Cortex of kidney (tissue), 1 donor: Measurements from ENCODE around the gene FCN2.
"Not testable (repeated sequence)": the region's sequence is repeated elsewhere in the genome, so short reads cannot be mapped to it uniquely, and the experiment has no call there.

Experiments used
- DNase-seq: peaks from one replicate; lab custom pipeline; 2025; lab: John Stamatoyannopoulos, UW

Gene FCN2

DNA sequence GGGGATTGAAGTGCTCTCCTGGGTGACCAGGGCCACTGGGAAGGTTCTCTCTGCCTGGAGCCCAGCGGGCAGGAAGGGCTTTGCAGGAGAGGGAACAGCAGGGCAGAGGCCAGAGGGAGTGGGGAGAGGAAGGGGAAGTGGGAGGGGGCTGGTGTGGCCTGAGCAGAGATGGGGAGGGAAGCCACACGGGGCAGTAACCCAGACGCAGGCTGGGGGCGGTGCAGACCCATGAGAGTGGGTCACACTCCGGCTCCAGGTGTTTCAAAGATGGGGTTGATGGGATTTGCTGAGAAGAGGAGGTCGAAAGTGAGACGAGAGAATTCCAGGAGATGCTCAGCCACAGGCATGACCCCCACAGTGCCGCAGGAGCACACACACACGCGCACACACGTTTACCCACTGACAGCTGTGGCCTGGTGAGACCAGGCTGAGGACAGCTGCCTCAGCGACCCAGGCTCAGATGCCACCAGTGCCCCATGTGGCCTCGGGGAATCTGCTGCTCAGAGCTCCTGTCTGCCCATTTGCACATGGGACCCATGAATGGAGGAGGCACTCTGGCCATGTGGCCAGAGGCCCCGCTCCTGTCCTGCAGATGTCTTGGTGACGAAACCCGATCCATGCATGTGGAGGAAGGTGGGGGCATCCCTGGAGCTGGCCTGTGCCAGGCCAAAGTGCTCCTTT lies 32.7 kb upstream of the FCN2 start:
- DNase-seq: no peak

DNA sequence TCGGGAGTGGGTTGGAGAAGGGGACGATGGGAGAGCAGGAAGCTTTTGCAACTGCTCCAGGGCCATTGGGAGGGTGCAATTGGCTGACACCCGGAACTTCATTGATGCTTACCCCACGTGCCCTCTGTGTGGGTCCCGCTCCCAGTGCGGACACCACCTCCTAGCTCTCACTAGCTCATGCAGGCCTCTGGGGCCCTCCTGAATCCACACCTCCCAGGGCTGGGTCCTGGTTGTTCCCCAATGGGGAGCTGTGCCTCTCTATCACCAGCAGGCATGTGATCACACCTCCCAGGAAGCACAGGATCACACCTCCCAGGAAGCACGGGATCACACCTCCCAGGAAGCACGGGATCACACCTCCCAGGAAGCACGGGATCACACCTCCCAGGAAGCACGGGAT lies 32.1 kb upstream of the FCN2 start:
- no peak for DNase-seq

DNA sequence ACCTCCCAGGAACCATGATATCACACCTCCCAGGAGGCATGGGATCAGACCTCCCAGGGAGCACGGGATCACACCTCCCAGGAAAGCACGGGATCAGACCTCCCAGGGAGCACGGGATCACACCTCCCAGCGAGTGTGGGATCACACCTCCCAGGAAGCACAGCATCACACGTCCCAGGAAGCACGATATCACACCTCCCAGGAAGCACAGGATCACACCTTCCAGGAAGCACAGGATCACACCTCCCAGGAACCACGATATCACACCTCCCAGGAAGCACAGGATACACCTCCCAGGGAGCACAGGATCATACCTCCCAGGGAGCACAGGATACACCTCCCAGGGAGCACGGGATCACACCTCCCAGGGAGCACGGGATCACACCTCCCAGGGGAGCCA lies 30.0 kb upstream of the FCN2 start:
- DNase-seq: no peak

DNA sequence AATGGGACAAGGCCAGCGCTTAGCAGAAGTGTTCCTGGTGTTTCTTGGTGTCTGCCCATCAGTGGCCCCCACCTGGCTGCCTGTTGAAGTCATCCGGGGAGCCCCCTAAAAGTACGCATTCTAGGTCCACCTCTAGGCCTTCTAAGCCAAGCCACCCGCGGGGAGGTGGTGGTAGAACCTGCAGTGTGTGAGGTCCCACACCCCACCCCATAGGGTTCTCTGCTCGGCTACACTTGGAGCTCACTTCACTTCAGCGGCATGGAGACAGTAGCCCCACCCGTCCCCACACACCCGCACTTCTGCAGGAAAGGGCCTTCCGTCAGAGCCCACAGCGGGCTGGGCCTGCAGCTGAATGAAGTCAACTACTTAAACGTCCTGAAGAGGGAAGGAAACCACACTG lies 29.6 kb upstream of the FCN2 start:
- no peak for DNase-seq

DNA sequence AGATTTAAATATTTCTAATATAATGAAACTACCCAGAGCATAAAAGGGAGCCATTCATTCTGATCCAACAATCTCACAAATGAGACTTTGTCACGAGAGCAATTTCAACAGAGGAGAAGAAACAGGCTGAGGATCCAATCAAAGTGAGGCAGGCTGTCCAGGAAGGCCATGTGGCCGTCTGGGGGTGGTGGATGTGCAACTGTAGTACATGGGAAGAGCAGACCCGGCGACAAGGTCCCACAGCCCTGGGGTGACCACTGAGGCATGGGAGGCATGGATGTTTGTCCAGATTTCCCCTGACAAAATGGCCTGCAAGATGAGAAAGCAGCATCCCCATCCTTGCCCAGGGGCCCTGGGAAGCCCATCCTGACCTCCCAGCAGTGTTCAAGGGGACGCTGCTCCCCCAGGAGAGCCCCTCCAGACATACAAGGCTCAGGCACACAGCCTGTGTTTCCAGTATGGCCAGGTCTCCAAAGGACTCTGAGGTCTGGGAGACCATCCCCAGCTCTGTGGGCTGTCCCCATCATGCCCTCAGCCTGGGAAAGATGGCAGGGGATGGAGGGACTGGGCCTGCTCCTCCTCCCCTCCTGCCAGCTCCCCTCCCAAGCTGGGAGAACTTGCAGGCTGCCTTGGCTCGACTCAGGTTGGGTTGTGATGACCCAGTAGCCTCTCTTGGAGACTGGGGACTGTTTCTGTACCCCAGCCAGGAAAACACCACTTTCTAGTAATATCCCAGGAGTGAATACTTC lies 27.5 kb upstream of the FCN2 start:
- no peak for DNase-seq

DNA sequence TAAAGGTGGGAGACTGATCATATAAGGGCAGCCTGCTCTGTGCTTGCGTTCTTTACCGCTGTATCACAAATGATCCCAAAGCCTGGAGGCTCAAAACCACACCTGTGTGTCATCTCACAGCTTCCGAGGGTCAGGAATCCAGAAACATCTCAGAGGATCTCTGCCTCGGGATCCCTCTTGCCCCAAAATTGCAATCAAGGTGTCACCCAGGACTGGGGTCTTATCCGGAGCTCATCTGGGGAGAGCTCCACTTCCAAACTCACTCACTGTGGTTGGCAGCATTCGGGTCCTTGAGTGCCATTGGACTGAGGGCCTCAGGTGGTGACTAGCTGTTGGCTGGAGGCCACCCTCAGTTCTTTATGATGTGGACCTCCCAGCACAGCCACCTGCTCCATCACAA lies 26.7 kb upstream of the FCN2 start:
- DNase-seq: no peak

DNA sequence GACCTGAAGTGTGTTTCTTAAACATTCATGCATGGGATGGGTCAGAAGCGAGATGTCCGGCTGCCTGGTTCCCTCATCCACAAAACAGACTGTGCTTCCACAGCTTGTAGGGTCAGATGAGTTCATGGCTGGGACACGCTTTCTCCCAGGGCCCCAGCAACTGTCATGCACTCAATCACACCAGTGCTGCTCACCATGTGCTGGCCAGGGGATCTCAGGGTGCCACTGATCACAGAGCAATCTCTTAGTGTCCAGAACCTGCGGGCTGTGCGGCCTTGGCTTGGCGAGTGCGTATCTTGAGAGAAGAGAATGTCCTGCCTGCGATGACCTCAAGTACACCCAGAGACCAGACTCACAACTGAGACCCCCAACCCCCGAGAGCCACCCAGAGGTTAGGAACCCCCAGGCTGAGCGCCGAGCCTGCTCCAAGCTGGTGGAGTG lies 26.0 kb upstream of the FCN2 start:
- no peak for DNase-seq

DNA sequence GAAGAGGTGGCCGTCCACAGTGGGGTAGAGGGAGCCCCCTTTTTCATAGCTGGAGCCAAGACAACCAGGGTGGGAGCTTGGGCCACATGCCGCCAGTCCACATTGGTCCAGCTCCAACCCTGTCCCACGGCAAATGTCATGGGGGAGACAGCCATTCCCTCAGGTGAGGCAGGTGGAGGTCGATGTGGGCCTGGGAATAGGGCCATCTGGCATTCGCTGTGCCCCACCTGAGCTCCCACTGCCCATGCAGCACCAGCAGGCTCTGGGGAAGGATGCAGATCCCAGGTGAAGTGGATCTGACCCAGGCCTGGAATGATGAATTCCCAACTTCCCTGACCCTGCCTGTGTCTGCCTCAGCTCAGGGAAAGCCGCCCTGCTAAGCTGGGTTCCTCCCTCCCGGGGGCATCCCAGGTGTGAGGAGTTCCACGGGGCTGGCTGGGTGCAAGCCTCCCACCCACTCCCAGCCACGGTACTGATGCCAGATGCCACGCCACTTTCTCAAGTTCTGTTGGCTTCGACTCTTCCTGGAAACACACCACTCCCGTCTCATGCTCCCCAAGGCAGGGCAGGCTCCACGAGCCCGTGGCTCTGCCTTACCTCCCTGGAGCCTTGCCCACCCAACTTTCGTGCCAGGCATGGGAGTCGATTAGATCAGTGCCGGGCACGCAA lies 25.2 kb upstream of the FCN2 start:
- no peak for DNase-seq

DNA sequence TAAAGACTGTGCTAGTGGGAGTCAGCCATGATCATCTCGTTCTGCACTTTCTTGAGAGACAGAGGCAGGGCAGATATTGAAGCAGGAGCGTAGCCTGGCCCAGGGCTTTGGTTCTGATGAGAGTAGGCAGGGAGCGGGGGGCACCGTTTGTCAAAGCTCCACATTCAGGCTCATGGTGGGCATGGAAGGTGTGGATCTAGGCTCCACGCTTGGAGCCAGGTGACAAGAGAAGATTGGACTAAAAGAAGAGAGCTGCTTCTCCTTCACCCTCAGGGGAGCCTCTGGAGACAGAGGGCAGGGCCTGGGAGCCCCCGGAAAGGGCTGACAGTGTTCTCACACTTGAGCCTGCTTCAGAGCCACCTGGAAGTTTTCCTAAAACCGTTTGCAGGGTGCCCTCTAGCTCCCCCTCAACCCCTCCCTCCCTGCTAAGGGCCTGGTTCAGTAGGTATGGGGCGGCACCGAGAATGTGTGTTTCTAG lies 24.7 kb upstream of the FCN2 start:
- DNase-seq: no peak

DNA sequence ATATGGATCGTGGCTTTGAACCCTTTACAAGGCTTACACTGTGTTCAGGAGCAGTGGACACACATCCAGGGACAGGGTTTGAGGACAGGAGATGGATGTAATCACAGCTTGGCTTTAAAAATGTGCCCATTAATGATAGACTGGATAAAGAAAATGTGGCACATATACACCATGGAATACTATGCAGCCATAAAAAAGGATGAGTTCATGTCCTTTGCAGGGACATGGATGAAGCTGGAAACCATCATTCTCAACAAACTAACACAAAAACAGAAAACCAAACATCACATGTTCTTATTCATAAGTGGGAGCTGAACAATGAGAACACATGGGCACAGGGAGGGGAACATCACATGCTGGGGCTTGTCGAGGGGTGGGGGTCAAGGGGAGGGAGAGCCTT lies 23.2 kb upstream of the FCN2 start:
- not testable (repeated sequence) for DNase-seq

DNA sequence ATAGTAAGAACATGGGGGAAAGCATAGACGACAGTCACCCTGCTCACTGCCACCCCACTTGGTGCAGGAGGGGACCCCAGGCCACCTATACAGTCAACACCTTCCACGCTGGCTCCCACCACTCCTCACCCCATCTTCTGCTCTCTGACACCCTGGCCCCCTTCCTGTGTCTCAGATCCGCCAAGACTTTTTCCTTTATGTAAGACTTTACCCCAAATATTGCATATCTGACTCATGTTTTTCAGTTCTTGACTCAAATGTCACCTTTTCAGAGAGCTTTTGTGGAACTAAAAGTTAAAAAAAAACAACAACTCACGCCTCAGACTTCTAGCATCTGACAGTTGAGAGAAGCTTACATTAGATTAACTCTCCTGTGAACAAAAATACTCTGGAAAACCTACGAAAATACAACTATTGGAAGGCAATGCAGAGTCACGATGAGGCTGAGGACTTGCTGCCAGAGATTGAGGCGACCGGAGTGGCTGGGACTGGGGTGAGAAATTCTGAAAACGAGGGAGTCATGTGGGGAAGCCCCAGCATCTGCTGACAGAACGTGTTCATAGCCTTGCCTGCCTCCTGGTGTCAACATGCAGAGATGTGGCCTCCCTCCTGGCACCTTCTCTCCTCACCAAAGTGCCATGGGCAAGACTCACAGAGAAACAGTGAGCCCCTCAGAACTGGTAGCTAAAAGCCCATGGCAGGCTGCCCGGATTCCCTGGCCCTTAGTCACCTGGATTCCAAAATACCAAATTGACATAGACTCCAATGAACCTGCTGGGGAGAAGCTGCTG lies 22.4 kb upstream of the FCN2 start:
- no peak for DNase-seq

DNA sequence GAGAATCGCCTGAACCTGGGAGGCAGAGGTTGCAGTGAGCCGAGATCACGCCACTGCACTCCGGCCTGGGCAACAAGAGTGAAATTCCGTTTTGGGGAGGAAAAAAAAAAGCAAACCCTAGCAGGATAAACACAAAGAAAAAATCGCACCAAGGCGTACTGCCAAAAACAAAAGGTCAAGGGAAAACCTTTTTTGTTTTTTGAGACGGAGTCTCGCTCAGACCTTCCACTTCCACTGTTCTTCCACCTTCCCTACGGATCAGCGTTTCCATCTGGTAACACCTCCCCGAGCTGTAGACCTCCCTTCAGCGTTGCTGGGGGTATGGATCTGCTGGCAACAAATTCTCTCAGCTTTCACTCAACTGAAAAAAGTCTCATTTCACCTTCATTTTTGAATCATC lies 20.1 kb upstream of the FCN2 start:
- no peak for DNase-seq

DNA sequence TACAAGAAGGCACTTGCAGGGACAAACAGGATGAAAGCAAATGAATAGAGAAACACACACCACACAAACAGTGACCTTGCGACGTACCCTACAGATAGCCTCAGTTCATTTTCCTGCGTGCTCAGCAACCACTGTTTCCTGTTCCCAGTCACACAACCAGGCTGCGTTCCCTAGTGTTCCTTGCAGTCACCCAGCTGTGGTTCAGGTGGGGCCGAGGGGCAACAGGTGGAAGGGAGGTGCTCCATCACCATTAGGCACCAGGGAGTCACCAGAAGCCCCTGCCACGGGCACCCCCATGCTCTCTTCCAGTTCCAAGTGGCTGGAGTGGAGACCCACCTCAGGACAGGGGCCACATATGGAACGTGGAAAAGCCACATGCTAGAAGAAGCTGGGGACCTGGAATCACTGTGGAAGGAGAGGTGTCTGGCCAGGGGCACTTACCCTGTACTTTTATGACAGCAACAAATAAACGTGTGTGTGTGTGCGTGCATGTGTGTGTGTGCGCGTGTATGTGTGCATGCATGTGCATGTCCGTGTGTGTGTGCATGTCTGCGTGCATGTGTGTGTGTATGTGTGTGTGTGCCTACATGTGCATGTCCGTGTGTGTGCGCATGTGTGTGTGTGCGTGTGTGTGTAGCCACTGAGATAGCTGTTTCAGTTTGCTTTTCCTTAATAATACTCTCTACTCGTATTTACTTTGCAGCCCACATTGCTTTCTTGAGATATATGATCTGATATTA lies 18.8 kb upstream of the FCN2 start:
- no peak for DNase-seq

DNA sequence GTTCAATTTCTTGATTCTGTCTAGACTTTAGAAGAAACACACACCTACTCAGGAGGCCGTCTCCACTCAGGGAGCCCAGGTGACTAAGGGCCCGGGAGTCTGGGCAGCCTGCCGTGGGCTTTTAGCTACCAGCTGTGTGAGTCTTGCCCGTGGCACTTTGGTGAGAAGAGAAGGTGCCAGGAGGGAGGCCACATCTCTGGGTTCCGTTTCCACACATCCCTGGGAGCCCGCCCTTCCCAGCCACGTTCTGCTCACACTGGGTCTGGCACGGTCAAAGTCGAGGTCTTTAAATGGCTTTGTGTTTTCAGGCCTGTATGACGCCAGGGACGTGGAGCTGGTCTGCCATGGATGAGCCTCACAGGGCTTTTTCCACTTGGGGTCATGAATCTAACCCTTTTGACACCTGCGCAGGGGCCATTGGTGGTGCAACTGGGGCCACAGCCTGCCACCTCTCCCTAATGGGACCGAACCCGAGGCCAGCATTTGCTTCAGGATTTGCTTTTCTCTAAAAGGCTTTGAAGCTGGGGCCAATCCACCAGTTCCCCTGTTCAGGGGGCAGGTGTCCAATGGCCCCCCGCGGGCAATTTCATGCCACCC lies 17.2 kb upstream of the FCN2 start:
- no peak for DNase-seq

DNA sequence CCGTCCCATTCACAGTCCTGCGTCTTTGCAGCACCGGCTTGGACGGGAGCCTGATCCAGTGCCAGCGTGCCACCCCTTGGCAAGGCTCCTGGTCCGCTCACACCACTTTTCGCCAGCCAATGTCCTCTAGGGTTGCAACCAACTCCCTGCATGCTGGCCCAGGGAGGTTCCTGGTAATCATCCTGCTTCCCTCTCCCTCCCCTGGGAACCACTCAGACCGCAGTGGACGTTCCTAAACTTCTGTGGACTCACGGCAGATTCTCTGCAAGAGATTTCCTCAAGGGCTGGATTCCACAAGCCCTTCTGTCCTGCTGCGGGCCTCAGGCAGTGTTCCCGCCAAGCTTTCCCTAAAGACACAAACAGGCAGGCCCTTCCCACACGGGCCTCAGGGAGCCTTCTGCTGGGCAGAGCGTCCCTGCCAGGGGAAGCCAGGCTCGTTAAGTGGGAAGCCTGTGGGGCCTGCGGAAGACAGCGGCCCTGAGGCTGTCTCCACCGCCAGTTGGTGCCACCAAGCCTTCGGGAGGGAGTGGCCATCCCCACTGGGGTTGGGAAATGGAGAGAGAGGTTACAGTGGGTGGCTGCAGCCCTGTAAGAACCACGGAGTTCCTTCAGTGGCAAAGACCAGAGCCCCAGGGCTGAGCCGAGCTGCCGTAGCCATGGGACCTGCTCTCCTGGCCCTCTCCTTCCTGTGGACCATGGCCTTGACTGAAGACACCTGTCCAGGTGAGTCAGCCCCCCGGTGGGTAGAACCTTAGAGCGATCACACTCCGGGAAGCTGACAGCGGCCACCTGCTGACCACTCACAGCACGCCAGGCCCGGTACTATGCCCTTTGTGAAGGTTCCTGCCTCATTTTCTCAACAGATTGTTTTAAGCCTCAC lies 16.4 kb upstream of the FCN2 start:
- no peak for DNase-seq

DNA sequence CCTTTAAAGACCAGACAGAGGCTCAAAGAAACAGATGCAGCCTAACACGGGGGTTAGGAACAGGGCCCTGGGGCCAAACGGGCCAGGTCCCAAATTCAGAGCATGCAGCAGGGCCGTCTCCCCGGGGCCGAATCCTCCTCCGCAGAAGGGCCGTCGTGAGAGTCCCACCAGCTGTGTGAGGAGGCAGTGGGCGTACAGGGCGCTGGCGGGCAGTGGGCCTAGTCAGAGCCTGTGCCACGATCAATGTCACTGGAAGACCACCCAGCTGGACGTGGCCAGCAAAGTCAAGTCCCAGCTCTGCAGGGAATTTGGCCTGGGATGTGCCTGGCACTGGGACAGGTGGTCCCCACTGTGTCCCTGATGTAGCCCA lies 15.8 kb upstream of the FCN2 start:
- DNase-seq: no peak

DNA sequence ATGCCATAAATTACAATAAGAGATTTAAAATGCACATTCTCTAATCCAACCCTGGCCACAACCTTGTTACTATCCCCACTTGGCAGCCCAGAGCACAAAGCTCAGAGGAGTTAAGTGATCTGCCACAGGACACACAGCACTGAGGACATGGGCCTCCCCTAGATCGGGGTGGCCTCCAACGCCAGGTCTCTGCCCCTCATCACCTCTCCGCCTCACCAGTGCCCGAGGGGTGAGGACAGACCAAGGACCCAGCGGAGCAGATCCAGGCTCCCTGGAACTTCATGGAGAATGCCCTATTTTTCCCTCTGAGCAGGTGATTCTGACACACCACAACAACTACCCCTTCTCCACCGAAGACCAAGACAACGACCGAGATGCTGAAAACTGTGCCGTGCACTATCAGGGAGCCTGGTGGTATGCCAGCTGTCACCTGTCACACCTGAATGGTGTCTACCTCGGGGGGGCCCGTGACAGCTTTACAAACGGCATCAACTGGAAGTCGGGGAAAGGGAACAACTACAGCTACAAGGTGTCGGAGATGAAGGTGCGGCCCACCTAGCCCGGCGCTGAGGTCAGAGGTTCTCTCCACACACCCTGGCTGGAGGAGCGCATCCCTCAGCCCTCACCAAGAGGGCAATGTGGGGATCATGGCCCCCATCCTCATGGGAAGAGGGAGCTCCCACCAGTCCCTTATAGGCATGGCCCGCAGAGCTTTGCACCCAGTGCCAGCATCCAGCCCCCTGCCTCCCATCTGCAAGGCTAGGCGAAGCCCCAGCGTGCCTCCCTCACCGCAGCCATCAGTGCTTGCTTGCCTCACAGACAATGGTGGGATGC lies 12.5 kb upstream of the FCN2 start:
- no peak for DNase-seq

DNA sequence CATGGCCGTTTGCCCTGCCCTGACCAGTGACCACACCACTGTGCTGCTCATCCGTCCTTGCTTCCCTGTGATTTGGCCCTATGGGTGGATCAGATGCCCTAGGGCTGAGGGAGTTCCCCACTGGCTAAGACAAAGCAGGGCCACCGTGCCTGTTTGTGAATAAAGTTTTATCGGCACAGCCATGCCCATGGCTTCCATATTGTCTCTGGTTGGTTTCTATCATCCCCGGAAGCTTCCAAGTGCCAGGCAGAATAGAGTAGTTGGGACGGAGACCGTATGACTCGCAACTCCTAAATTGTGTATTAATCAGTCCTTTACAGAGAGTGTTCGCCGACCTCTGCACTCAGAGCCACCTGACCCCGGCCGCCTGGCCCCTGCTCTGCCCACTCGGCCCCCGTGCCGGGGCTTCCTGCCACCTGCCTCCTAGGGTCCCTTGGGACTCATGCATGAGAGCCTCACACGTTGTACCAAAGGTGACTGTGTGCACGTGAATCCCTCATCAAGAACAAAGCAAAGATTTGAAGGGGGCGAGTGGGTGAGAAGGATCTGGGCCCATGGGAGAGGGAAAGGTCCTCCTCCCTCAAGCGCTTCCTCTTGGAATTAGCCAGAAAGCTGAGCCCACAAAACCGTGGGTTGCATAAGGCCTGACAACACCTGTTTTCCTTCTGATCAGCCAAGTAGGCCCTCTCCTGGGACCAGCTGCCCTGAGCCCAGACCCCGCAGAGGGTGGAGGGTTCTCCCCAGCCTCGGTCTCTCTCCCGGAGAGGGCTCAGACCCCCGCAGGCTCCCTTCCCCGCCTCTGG lies 11.7 kb upstream of the FCN2 start:
- no peak for DNase-seq
